Stimulated activated CD8-positive, alpha-beta memory T cell treated with anti-CD3 and anti-CD28 coated beads, Interleukin-12 subunit alpha, Interleukin-12 subunit beta, amount 100 ng/mL, for 4 hours (primary cell): ENCODE measurements around the gene OR2T10.
"Not testable (repeated sequence)": the region's sequence is repeated elsewhere in the genome, so short reads cannot be mapped to it uniquely, and the experiment has no call there.

ENCODE experiments used
- DNase-seq: peaks from one replicate; pipeline ENCODE4 v3.0.0-alpha.2; 2020; ENCODE audit warnings: low read depth

The OR2T10 gene, protein sequence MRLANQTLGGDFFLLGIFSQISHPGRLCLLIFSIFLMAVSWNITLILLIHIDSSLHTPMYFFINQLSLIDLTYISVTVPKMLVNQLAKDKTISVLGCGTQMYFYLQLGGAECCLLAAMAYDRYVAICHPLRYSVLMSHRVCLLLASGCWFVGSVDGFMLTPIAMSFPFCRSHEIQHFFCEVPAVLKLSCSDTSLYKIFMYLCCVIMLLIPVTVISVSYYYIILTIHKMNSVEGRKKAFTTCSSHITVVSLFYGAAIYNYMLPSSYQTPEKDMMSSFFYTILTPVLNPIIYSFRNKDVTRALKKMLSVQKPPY

DNA sequence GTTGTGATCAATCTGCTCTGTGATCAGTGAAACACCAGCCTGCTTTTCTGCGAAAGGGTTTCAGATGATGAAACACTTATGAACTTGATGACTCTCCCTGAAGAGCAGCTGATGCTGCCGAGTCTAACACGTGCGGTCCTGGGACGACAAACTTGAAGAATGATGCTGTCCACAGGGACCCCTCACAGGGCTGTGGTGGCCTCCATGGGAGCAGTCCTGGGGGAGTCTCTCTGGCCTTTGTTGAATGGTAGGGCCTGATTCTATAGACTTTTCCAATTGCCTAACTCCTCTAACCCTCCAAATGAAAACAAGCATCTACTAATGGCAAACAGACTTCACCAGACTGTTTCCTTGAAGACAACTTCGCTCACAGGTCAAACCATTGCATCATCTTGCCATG, at the start of gene OR2T10:
OR2T10 (minus strand) TSS at position 112 of the 400 bp plus-strand sequence. CDS start 3,932 bp downstream, outside the sequence.
- DNase-seq: no peak

DNA sequence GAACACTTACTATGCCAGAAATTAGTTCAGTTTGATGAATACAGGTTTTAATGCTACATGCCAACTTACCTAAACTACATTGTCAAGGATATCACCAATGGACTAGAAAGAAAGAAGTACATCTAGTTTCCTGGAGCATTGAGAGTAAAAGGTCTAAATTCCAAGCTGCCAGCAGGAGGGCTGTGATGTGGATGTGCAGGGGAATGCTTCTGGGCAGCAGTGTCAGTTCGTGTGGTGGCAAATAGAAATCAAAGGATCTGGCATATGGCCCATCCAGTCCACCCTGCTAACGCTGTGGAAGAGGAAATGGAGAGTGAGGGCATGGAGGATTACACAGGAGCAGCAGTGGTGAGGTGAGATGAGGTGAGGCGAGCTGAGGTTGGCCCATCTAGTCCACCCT, 47.7 kb upstream of the OR2T10 start, which contains the start of gene OR2T35:
OR2T35 (minus strand) TSS at position 101 of the 400 bp plus-strand sequence. CDS start 6,020 bp downstream, outside the sequence.
- not testable (repeated sequence) for DNase-seq

DNA sequence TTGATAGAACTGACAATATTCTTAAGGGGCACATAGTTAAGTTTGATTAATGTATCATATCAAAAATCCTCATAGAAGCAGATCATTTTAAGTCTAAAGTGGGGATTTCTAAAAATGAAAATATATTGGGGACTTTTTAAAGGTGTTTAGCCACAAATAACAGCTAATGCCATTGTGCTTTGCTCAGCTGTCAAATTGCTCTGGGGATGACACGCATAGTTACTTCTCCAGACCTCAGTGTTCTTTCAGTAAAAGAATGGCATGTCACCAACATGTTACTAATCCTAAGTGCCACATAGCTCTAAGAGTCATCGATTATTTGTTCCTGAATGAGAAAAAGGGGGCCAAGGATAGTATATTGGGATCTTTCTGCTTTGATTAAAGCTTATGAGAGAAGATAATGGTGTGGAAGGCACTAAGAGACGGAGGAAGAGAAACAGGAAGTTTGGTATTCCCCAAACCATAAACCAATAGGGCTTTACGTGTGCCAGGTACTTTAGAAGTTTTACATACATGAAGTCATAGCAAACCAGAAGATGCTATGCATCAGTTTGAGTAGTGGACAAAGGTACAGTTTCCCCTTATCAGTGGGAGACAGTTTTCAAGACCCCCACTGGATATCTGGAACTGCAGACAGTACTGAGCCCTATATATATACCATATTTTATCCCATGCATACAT, 45.6 kb upstream of the OR2T10 start:
- DNase-seq: not testable (repeated sequence)

DNA sequence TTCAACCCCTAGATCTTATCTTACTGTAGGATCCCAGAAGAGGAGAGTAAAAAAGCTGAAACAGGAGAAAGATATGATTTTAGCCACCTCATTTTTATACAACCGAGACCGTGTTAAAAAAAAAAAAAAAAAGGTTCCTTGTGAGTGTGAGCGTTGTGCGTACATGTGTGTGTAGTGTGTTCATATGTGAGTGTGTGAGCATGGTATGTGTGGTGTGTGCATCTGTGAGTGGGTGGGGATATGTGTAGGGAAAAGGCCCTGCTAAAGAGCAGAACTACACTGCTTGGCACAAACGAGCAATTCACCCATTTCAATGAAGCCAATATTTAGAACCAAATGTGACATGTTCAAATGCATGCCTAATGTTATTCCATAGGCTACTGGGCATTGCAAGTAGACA, 44.1 kb upstream of the OR2T10 start:
- not testable (repeated sequence) for DNase-seq

DNA sequence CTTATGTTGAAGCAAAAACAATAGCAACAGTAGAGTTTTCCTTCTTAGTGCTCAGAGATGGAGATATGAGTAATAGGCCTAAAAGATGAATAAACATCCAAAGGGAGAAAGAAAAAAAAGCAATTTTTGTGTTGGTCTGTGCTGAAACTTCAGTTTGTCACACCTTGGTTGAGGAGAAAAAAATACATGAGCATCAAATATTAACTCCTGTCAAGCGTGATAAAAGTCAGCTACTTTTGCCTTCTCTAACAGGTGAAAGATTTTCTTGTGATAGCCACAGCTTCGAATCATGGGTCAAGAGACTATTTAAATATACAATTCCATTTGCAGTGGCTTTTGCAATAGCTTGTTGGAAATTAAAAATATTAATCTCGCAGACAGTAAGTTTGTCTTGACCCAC, 43.4 kb upstream of the OR2T10 start:
- not testable (repeated sequence) for DNase-seq

DNA sequence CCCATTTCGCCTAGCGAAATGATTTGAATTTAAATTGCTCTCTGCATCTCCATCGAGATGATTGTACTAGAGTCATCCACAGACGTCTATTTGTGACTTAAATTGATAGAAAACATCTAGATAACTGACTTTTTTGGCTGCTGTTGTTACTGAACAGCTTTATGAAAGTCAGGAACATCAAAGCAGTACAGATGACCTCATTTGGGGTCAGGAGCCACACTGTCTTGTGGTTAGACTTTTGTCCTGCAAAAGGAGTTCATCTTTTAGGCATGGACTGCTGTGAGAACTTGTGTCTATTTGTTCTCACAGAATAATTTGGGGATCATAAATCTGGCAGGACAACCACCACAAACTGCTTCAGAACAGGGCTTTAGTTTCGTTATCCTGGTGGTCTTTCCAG, 42.2 kb upstream of the OR2T10 start:
- DNase-seq: not testable (repeated sequence)

DNA sequence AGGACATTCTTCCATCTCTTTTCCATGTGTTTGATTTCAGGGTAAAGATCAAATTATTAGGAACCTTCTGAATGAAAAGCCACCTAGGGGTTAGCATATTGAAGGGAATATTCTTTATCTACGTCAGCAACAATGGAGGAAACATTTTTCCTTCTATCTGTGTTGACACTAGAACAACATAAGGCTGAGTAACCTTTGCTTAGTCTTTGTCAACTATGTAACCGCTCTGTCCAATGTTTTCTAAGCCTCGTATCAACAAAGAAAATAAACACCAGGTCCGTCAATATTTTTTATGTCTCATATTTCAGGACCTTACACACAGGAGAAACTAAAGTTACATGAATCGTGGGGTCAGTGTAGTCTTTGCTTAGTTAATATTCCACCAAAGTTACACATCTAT, 39.1 kb upstream of the OR2T10 start:
- not testable (repeated sequence) for DNase-seq

DNA sequence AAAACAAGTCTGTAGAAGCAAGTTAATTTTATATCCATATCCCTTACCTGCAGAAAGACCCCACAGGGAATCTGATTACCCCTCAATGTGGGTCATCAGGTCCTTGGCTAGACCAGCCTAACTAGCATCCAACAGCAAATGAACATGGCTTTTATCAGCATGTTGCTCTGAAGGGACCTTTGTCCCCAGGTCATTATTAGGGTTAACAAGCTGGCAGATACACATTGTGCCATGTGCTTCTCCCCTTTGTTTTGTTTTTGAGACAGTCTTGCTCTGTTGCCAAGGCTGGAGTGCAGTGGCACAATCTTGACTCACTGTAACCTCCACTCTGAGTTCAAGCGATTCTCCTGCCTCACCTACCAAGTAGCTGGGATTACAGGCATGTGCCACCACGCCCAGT, 37.5 kb upstream of the OR2T10 start, which contains the start of gene OR2T11:
OR2T11 (minus strand) TSS at position 101 of the 400 bp plus-strand sequence. CDS start 7,963 bp downstream, outside the sequence.
- DNase-seq: not testable (repeated sequence)

DNA sequence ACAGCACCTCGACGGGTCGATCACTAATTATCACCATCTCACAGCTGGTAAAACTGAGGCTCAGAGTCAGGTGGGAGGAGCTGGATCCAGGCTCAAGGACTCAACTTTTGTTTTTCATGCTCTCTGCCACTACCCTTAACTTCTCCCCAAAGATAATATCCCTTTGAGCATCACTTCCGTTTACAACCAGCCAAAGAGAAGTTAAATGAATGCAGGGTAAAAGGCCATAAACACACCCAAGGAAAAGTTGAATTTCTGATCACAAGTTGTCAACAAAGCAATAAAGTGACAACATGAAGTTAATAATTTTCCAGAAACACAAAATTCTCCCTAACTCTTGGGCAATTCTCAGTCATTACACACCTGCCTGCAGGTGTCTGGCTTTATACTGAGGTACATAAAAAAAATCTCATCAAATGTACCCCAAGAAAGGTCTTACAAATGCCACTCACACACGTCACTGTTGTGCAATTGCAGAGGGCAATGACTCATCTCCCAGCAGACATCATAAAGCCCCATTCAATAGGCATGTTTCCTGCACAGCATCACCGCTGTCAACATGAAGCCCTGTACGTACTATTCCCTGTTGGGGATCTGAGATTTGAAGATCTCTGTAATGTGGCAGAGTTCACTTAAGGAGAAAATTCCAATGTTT, 34.0 kb upstream of the OR2T10 start:
- DNase-seq: no peak

DNA sequence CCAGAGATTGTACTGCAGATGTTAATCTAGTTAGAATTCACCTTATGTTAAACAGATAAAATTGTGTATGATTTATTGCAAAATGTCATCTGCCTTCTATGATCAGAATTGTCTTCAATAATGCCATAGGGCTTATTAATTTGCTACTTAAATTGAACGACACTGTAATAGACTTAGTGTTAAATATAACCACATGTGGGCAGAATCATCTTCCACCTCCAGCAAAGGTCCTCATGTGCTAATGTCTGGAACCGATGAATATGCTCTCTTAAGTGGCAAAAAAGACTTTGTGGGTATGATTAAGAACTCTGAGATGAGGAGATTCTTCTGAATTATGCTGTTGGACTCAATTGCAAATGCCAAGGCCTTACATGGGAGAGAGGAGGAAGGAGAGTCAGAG, 33.1 kb upstream of the OR2T10 start:
- DNase-seq: no peak

DNA sequence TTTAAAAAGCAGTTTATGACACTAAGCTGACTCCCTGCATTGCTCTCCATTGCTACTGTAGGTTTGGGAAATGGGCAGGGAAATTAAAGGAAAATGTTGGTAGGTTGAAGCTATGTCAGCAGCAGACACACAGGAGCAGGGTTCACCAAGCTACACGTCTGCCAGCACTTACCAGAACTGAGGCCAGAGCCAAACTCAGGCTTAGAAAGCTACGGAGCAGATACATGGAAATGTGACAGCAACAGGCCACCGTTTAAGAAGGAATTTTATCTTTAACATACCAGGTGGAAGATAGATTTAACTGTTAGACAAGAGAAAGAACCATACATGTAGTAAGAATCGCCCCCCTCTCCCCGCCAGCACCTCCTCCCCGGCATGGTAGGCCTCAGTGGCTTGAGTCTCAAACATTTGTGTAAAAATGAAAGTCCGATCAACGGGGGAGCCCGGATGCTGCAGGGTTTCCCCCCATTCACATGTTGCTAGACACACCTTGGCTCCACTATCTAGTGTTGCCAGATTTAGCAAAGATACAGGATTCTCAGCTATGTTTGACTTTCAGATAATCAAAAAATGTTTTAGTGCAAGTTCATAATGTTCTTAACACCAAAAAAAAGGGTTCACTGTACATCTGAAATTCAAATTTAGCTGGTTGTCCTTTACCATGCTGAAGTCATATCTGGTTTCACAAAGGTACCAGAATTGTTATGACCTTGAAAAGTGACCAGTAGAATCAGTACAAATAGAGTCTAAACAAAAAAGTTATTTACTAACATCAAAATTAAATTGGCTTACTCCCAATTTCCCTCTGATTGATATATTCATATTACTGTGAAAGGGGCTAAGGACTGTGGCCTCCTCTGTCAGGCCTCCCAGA, 30.7 kb upstream of the OR2T10 start:
- DNase-seq: no peak

DNA sequence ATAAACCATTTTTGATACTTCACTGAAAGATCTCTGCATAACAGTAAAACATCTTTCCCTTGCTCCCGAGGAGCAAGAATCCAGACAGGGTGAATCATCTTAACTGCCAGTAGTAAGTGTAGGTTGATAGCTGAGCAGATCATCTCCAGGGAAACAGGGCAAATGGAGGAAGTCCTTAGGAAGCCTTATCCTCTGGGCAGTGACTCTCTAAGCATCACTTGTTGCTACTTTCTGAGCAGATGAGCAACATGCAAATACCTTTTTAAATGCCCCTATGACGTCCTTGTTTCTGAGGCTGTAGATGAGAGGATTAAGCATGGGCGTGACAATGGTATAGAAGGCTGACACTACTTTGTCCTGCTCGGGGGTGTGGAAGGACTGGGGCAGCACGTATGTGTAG, 28.5 kb upstream of the OR2T10 start:
- DNase-seq: no peak

DNA sequence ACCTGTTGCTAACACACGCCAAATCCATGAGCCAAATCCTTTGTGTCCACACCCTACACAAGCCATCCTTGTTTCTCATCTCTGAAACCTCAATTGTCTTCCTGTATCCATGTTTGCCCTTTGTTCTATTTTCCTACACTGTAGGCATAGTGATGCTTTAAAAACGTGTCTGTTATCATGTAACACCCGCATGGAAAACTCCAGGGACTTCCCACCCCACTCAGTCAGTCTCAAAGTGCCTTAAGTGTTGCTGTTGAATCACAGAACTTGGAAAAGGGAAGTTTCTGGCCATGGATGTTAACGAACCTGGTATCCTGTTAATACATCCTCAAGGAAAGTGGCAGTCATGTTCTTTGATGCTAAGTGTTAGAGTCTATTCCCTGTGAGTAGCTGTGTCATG, 27.7 kb upstream of the OR2T10 start:
- no peak for DNase-seq

DNA sequence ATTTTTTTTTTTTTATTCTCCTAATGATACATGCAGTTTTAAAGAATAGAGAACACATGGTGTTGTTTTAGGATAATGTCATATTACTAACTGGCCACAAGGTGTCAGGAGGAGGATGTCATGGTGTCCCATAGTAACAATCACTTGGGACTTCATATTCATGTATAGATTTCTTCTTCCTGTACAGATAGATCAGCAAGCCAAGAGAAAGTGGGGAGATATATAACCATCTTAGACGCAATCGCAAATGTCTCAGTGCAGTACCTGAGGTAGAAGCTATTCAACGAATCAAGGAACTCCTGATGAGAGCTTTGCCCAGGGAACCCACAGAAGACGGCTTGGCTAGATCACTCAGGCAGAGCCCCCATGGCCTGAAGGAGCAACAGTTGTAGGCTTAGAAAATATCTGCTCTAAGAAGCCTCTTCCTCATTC, 25.1 kb upstream of the OR2T10 start:
- no peak for DNase-seq

DNA sequence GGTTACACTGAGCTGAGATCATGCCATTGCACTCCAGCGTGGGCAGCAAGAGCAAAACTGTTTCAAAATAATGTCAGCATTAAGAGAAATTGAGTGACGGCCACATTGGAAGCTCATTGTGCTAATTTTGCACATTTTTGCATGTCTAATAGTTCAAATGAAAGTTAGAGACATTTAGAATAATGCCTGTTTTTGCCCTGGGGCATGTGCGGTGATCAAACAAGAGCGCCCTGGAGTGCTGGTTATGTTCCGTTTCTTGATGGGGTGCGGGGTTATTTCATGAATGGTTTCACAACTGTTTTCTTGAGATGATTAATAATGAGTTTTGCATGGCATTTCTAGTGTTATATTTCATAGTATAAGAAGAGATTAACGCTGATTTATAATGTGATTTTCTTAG, 24.3 kb upstream of the OR2T10 start:
- no peak for DNase-seq

DNA sequence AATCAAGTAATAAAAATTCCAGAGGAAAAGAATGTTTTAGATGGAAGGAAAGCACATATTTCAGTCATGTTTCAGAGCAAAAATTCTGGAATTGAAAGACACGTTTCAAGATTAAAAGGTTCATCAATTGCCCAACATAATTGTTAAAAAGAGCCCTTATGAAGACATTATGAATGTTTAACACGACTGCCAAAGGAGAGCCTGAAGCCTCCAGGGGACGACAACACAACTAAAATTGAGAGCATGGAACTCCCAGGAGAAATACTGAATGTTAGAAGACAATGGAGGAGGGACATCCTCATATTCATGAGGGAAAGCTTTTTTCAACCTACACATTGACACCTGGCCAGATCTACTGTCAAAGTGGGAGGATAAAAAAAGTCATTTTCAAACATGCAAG, 21.4 kb upstream of the OR2T10 start:
- DNase-seq: no peak

DNA sequence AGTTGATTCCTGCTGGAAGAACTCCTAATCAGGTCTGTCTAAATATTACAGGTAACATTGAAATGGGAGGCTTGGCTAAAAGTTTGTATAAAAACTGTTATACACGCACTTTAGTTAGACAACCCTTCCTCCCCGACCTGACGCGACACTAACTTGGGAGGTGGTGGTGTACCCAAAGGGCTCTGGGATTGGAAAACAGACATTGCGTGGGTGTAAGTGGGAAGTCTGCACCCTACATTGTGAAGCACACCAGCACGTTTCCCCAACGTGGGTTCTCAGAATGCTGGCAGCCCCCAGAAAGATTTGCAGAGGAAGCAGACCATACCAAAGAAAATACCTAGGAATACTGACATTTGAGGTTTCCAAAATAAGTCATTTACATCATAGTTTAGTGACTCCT, 20.6 kb upstream of the OR2T10 start:
- no peak for DNase-seq

DNA sequence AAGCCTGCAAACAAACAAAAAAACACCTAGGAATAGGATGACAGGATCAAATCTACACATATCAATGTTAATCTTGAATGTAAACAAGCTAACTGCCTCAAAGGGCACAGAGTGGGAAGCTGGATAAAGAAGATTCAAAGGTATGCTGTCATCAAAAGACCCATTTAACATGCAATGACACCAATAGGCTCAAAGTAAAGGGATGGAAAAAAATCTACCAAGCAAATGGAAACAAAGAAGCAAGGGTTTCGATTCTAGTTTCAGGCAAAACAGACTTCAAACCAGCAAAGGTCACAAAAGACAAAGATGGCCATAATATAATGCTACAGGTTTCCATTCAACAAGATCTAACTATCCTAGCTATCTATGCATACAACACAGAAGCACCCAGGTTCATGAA, 16.2 kb upstream of the OR2T10 start:
- no peak for DNase-seq

DNA sequence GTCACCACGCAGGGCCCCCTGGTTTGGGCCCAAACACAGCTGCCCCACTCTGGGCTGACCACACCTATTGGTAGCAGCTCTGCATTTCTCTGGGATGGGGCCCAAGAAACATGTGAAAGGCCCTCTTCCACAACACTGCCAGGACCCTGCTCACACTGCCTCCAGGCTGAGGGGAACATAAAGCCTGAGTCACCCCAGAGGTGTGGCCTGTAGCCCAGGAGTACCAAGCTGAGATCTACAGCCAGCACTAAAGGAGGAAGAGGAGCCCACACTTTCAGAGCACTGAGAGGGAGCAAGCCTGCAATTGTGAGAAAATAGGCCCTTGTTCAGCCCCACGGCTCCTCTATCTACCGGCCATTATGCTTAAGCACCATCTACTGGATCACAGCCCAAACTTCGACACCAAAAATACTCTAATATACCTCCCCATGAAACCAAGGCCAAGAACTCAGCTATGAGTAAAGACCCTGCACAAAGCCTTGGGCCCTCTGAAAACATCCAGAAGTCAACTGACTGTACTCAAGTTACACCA, 14.4 kb upstream of the OR2T10 start:
- no peak for DNase-seq

DNA sequence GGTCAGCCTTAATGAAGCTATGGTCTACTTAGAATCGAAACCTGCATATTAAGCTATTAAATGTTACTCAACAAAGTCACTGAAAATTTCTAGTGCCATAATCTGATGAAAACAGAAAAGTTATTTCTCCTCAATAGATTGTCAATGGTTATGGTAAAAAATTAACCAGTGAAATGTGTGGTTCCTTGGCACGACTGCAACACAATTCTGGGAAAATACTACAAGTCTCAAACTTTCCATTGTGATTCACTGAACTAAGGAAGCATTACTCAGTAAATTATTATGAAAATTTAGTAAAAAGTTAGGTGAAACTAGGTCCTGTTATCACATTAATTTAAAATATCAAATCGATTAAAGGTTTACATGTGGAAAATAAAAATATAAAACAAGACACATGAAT, 12.8 kb upstream of the OR2T10 start:
- no peak for DNase-seq

DNA sequence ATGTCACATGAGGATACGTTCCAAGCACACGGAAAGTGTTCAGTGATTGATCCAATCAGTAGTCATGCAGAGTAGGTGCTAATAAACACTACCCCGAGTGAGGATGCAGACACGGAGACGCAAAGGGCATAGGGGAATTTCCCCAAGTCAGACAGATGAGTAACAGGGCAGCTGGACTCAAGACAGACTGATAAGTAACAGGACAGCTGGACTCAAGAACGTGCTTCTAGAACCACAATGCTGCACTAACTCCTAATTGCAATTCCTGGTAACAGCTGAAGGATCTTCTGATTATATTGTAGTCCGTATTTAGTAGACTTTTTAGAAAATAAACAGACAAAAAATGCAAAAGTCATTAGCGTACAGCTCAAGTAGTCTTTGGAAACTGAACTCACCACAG, 1.9 kb upstream of the OR2T10 start:
- DNase-seq: no peak

DNA sequence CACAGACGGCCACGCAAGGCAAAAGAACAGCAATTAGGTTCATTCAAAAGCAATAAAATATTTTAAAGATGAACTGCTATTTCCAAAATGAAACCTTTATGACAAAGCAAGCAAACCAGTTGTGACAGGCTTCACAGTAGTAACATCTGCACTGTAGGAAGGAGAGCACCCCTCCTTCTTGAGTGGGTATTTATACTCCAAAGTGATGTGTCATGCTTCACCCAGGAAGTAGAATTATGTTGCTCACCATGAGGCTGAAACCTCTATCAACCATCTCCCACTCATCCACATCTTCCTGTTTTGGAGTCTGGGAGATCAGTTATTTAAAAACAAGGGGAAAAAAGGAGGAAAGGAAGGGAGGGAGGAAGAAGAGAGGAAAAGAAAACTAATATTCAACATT, 885 bp downstream of the OR2T10 start:
- DNase-seq: no peak
